ENCODE measurements around the gene BICD1. TPM values are rescaled to one million over a fixed set of nuclear protein-coding genes. Genes with fewer than 3 reads are reported as not detected.

The BICD1 gene
- polyA plus RNA-seq, 4 donors = 0.45 to 17.0 (median 4.3) TPM

GRCh38 chr12:32277774-32278173 lies 171.1 kb downstream of the BICD1 start:
- WGBS, 3 donors = 89 to 96% (median 96%) methylated on average over 2 of the region's 2 CpGs

DNA sequence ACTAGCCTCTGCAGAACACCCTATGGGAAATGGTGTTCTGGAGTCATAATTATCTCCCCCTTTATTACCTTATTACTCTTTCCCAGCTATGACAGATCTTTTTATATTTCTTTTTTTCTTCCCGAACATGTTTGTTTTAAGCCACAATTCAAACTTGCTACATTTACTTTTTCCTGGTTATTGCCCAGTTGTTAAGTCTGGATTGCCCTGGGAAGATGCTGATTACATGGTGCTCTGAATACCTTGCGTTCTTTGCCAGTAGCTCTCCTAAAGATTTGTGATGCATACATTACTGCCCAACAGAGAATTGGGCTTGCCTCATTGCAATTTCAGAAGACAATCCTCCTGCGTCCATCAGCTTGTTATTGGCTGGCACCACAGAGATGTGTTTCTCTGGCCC lies 174.5 kb downstream of the BICD1 start:
- H3K9me3 ChIP-seq (ENCODE audit: control insufficient read depth in 2 of 2, insufficient read depth in 1 of 2, low read depth in 1 of 2, low read length in 1 of 2) = no peaks in the 10 kb centered on the region
- no peak for FAIRE-seq
- no peaks in the 10 kb centered on the region for H3K27me3 ChIP-seq (ENCODE audit: control insufficient read depth in 3 of 3, insufficient read depth in 3 of 3, low read length in 3 of 3)
- H3K27ac ChIP-seq (ENCODE audit: low read depth in 1 of 3, low read length in 2 of 3) = no peak overlapping the region
- H3K4me3 ChIP-seq (ENCODE audit: low read depth in 1 of 3, low read length in 3 of 3) = no peak overlapping the region
- 76 to 92% (median 76%) methylated on average over 3 of the region's 3 CpGs for WGBS, 3 donors
- no peaks in the 10 kb centered on the region for H3K4me1 ChIP-seq (ENCODE audit: control insufficient read depth in 3 of 3, insufficient read depth in 2 of 3, low read depth in 1 of 3, low read length in 2 of 3)
- H3K36me3 ChIP-seq (ENCODE audit: control insufficient read depth in 3 of 3, insufficient read depth in 2 of 3, low read depth in 1 of 3, low read length in 3 of 3) = peaks cover 0 to 2% (median 0%) of the 10 kb centered on the region in 3 donors
- DNase-seq = peak in 1 of 2 donors; percentile 34

More at GRCh38 chr12:32277774-32278173, 171.1 kb downstream of the BICD1 start:
- H3K36me3 ChIP-seq (ENCODE audit: control insufficient read depth in 3 of 3, insufficient read depth in 2 of 3, low read depth in 1 of 3, low read length in 3 of 3) = peaks cover 0 to 2% (median 0%) of the 10 kb centered on the region in 3 donors
- H3K27me3 ChIP-seq (ENCODE audit: control insufficient read depth in 3 of 3, insufficient read depth in 3 of 3, low read length in 3 of 3) = no peaks in the 10 kb centered on the region
- H3K4me3 ChIP-seq (ENCODE audit: low read depth in 1 of 3, low read length in 3 of 3) = no peak overlapping the region
- FAIRE-seq = no peak
- H3K9me3 ChIP-seq (ENCODE audit: control insufficient read depth in 2 of 2, insufficient read depth in 1 of 2, low read depth in 1 of 2, low read length in 1 of 2) = no peaks in the 10 kb centered on the region
- no peak for DNase-seq
- no peak overlapping the region for H3K27ac ChIP-seq (ENCODE audit: low read depth in 1 of 3, low read length in 2 of 3)
- peaks cover 0 to 10% (median 0%) of the 10 kb centered on the region in 3 donors for H3K4me1 ChIP-seq (ENCODE audit: control insufficient read depth in 3 of 3, insufficient read depth in 2 of 3, low read depth in 1 of 3, low read length in 2 of 3)

DNA sequence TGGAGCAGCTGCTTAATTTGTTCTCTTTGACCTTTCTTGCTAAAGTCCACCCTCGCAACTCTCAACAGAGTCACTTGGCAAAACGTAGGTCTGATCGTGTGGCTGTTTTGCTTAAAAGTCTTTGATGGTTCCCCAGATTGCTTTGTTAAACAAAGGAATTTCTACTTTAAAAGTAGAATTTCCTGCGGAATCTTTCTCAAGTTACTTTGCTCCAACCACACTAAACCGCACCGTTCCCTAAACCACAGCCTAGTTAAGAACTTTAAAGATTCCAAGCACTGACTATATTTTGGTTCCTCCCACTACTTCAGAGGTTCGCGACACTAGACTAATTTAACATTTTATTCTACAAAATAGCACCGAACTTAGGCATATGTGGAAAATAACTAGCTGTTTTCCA lies 177.9 kb downstream of the BICD1 start:
- H3K36me3 ChIP-seq (ENCODE audit: control insufficient read depth in 3 of 3, insufficient read depth in 2 of 3, low read depth in 1 of 3, low read length in 3 of 3) = peaks cover 0 to 2% (median 0%) of the 10 kb centered on the region in 3 donors
- H3K4me3 ChIP-seq (ENCODE audit: low read depth in 1 of 3, low read length in 3 of 3) = no peak overlapping the region
- peaks cover 0 to 4% of the 10 kb centered on the region in 2 donors for H3K9me3 ChIP-seq (ENCODE audit: control insufficient read depth in 2 of 2, insufficient read depth in 1 of 2, low read depth in 1 of 2, low read length in 1 of 2)
- H3K4me1 ChIP-seq (ENCODE audit: control insufficient read depth in 3 of 3, insufficient read depth in 2 of 3, low read depth in 1 of 3, low read length in 2 of 3) = no peaks in the 10 kb centered on the region
- no peak for DNase-seq
- 87 to 94% (median 88%) methylated on average over 9 of the region's 9 CpGs for WGBS, 3 donors
- H3K27ac ChIP-seq (ENCODE audit: low read depth in 1 of 3, low read length in 2 of 3) = no peak overlapping the region
- no peak for FAIRE-seq
- no peaks in the 10 kb centered on the region for H3K27me3 ChIP-seq (ENCODE audit: control insufficient read depth in 3 of 3, insufficient read depth in 3 of 3, low read length in 3 of 3)

- Histone ChIP-seq H3K9me3 (ENCODE audit: control insufficient read depth in 2 of 2, insufficient read depth in 1 of 2, low read depth in 1 of 2, low read length in 1 of 2) (peaks cover 0 to 4% of the 10 kb centered on the region in 2 donors), H3K27ac (ENCODE audit: low read depth in 1 of 3, low read length in 2 of 3) (no peak overlapping the region), H3K4me1 (ENCODE audit: control insufficient read depth in 3 of 3, insufficient read depth in 2 of 3, low read depth in 1 of 3, low read length in 2 of 3) (no peaks in the 10 kb centered on the region), H3K4me3 (ENCODE audit: low read depth in 1 of 3, low read length in 3 of 3) (no peak overlapping the region), H3K27me3 (ENCODE audit: control insufficient read depth in 3 of 3, insufficient read depth in 3 of 3, low read length in 3 of 3) (no peaks in the 10 kb centered on the region), H3K36me3 (ENCODE audit: control insufficient read depth in 3 of 3, insufficient read depth in 2 of 3, low read depth in 1 of 3, low read length in 3 of 3) (peaks cover 0 to 2% (median 0%) of the 10 kb centered on the region in 3 donors)
- DNase-seq (no peak), FAIRE-seq (no peak)
- WGBS, 3 donors = 50 to 75% (median 67%) methylated on average over 2 of the region's 2 CpGs
These were observed 178.4 kb downstream of the BICD1 start for GRCh38 chr12:32285021-32285420.

- no peak for FAIRE-seq
- H3K9me3 ChIP-seq (ENCODE audit: control insufficient read depth in 2 of 2, insufficient read depth in 1 of 2, low read depth in 1 of 2, low read length in 1 of 2) = peaks cover 0 to 4% of the 10 kb centered on the region in 2 donors
- H3K4me1 ChIP-seq (ENCODE audit: control insufficient read depth in 3 of 3, insufficient read depth in 2 of 3, low read depth in 1 of 3, low read length in 2 of 3) = no peaks in the 10 kb centered on the region
- DNase-seq = no peak
- no peak overlapping the region for H3K27ac ChIP-seq (ENCODE audit: low read depth in 1 of 3, low read length in 2 of 3)
- no peak overlapping the region for H3K4me3 ChIP-seq (ENCODE audit: low read depth in 1 of 3, low read length in 3 of 3)
- peaks cover 0 to 2% (median 0%) of the 10 kb centered on the region in 3 donors for H3K36me3 ChIP-seq (ENCODE audit: control insufficient read depth in 3 of 3, insufficient read depth in 2 of 3, low read depth in 1 of 3, low read length in 3 of 3)
- H3K27me3 ChIP-seq (ENCODE audit: control insufficient read depth in 3 of 3, insufficient read depth in 3 of 3, low read length in 3 of 3) = no peaks in the 10 kb centered on the region
- WGBS, 3 donors = 69 to 81% (median 76%) methylated on average over 2 of the region's 2 CpGs
These were observed 178.8 kb downstream of the BICD1 start for GRCh38 chr12:32285489-32285888.

DNA sequence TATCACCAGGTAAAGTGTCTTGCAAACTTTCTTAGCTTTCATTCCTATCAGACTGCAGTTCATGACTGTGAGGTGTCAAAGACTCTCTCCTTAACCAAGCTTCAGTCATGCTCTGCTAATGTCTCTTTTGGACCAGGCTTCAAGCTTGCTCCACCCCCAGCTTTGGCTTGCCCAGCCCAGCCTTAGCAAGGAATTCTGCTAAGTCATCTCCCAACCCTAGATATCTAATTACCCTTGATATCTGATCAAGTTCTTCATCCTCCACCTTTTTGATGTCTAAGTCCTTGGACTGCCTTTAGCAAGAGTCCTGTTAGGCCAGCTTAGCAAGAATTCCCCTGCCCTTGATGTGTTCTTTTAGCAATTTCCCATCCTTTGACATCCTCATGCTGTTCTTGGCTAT lies 183.8 kb downstream of the BICD1 start:
- peaks cover 0 to 2% (median 0%) of the 10 kb centered on the region in 3 donors for H3K36me3 ChIP-seq (ENCODE audit: control insufficient read depth in 3 of 3, insufficient read depth in 2 of 3, low read depth in 1 of 3, low read length in 3 of 3)
- no peaks in the 10 kb centered on the region for H3K4me1 ChIP-seq (ENCODE audit: control insufficient read depth in 3 of 3, insufficient read depth in 2 of 3, low read depth in 1 of 3, low read length in 2 of 3)
- peak in 1 of 2 donors; percentile 8 for DNase-seq
- no peak overlapping the region for H3K27ac ChIP-seq (ENCODE audit: low read depth in 1 of 3, low read length in 2 of 3)
- H3K4me3 ChIP-seq (ENCODE audit: low read depth in 1 of 3, low read length in 3 of 3) = no peak overlapping the region
- H3K9me3 ChIP-seq (ENCODE audit: control insufficient read depth in 2 of 2, insufficient read depth in 1 of 2, low read depth in 1 of 2, low read length in 1 of 2) = peaks cover 0 to 4% of the 10 kb centered on the region in 2 donors
- H3K27me3 ChIP-seq (ENCODE audit: control insufficient read depth in 3 of 3, insufficient read depth in 3 of 3, low read length in 3 of 3) = no peaks in the 10 kb centered on the region
- FAIRE-seq = no peak

DNA sequence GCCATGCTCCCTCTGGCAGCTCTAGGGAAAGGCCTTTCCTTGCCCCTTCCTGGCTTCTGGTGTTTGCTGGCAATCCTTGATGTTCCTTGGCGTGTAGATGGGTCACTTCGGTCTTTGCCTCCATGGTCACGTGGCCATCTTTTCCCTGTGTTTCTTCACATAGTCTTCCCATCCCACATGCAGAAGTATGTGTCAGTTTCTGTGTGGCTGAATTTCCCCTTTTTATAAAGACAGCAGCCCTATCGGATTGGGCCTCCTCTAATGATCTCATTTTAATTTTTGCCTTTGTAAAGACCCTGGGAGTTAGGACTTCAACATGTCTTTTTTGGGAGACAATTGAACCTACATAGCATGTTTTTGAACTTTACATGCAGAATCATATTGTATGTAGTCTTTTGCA lies 185.5 kb downstream of the BICD1 start:
- H3K36me3 ChIP-seq (ENCODE audit: control insufficient read depth in 3 of 3, insufficient read depth in 2 of 3, low read depth in 1 of 3, low read length in 3 of 3) = peaks cover 0 to 4% (median 0%) of the 10 kb centered on the region in 3 donors
- no peaks in the 10 kb centered on the region for H3K27me3 ChIP-seq (ENCODE audit: control insufficient read depth in 3 of 3, insufficient read depth in 3 of 3, low read length in 3 of 3)
- 92 to 96% (median 95%) methylated on average over 4 of the region's 4 CpGs for WGBS, 3 donors
- FAIRE-seq (no peak), DNase-seq (no peak)
- H3K27ac ChIP-seq (ENCODE audit: low read depth in 1 of 3, low read length in 2 of 3) = no peak overlapping the region
- H3K4me1 ChIP-seq (ENCODE audit: control insufficient read depth in 3 of 3, insufficient read depth in 2 of 3, low read depth in 1 of 3, low read length in 2 of 3) = peaks cover 0 to 4% (median 0%) of the 10 kb centered on the region in 3 donors
- H3K9me3 ChIP-seq (ENCODE audit: control insufficient read depth in 2 of 2, insufficient read depth in 1 of 2, low read depth in 1 of 2, low read length in 1 of 2) = peaks cover 0 to 4% of the 10 kb centered on the region in 2 donors
- no peak overlapping the region for H3K4me3 ChIP-seq (ENCODE audit: low read depth in 1 of 3, low read length in 3 of 3)

GRCh38 chr12:32293808-32294419 lies 187.3 kb downstream of the BICD1 start:
- Histone ChIP-seq H3K4me1 (ENCODE audit: control insufficient read depth in 3 of 3, insufficient read depth in 2 of 3, low read depth in 1 of 3, low read length in 2 of 3) (peaks cover 0 to 4% (median 0%) of the 10 kb centered on the region in 3 donors), H3K27me3 (ENCODE audit: control insufficient read depth in 3 of 3, insufficient read depth in 3 of 3, low read length in 3 of 3) (no peaks in the 10 kb centered on the region), H3K4me3 (ENCODE audit: low read depth in 1 of 3, low read length in 3 of 3) (no peak overlapping the region), H3K27ac (ENCODE audit: low read depth in 1 of 3, low read length in 2 of 3) (no peak overlapping the region), H3K36me3 (ENCODE audit: control insufficient read depth in 3 of 3, insufficient read depth in 2 of 3, low read depth in 1 of 3, low read length in 3 of 3) (peaks cover 0 to 4% (median 0%) of the 10 kb centered on the region in 3 donors), H3K9me3 (ENCODE audit: control insufficient read depth in 2 of 2, insufficient read depth in 1 of 2, low read depth in 1 of 2, low read length in 1 of 2) (peaks cover 0 to 4% of the 10 kb centered on the region in 2 donors)
- 95 to 97% (median 96%) methylated on average over 6 of the region's 6 CpGs for WGBS, 3 donors
- no peak for DNase-seq
- FAIRE-seq = no peak

DNA sequence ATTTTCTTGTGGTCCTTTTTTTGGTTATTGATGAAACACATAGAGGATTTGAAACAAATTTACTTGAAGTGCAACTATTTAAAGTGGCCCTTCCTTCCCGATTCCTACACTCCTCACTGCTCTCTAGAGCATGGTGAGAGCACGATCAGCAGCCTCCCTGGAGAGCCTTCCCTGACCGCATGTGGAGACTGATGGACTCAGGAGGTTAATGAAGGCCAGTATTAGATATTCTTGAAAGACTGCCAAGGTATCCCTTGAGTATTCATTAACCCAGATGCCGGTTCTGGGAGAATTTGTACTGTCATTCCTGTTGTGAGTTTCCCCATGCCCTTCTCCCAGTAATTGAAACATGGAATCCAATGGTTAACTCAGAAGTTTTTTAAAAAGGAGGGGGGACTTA lies 189.9 kb downstream of the BICD1 start:
- H3K4me1 ChIP-seq (ENCODE audit: control insufficient read depth in 3 of 3, insufficient read depth in 2 of 3, low read depth in 1 of 3, low read length in 2 of 3) = peaks cover 0 to 4% (median 0%) of the 10 kb centered on the region in 3 donors
- H3K27ac ChIP-seq (ENCODE audit: low read depth in 1 of 3, low read length in 2 of 3) = no peak overlapping the region
- H3K27me3 ChIP-seq (ENCODE audit: control insufficient read depth in 3 of 3, insufficient read depth in 3 of 3, low read length in 3 of 3) = no peaks in the 10 kb centered on the region
- WGBS, 3 donors = 32 to 56% (median 44%) methylated on average over 4 of the region's 4 CpGs
- no peaks in the 10 kb centered on the region for H3K9me3 ChIP-seq (ENCODE audit: control insufficient read depth in 2 of 2, insufficient read depth in 1 of 2, low read depth in 1 of 2, low read length in 1 of 2)
- H3K36me3 ChIP-seq (ENCODE audit: control insufficient read depth in 3 of 3, insufficient read depth in 2 of 3, low read depth in 1 of 3, low read length in 3 of 3) = peaks cover 0 to 4% (median 0%) of the 10 kb centered on the region in 3 donors
- H3K4me3 ChIP-seq (ENCODE audit: low read depth in 1 of 3, low read length in 3 of 3) = no peak overlapping the region
- DNase-seq = peak in 1 of 2 donors; percentile 53
- no peak for FAIRE-seq
